HepG2 (cell line): ENCODE data around the gene LRRC8D. TPM values are rescaled to one million over a fixed set of nuclear protein-coding genes. Genes with fewer than 3 reads are reported as not detected.

Experiments used
- KDM5A ChIP-seq: fragments of 200-600 bp; sonication (generic); IDR thresholded peaks from 2 replicates; pipeline ENCODE4 v1.7.0; 2018; ENCODE audit warnings: antibody characterized with exemption, mild to moderate bottlenecking, low read length, borderline replicate concordance
- KLF12 ChIP-seq: sonication (generic); formaldehyde crosslinking; IDR thresholded peaks from 2 replicates; pipeline ENCODE4 v1.4.0; 2020; ENCODE audit warnings: missing genetic modification reagents, borderline replicate concordance
- MED13 ChIP-seq: sonication (generic); formaldehyde crosslinking; IDR thresholded peaks from 2 replicates; pipeline ENCODE4 v1.5.0; 2020; ENCODE audit warnings: missing genetic modification reagents
- NR2F6 ChIP-seq, 2 experiments: IDR thresholded peaks; 2 replicates each; pipeline ENCODE4 v1.6.1; 2016; ENCODE audit warnings: antibody characterized with exemption in 1 of 2, mild to moderate bottlenecking in 1 of 2
- PPARG ChIP-seq: conservative IDR thresholded peaks from 2 replicates; pipeline ENCODE4 v1.6.1; 2016; ENCODE audit warnings: missing biosample characterization, missing genetic modification reagents
- U2AF1 ChIP-seq: fragments of 200-400 bp; formaldehyde crosslinking; optimal IDR thresholded peaks from 2 replicates; pipeline ENCODE3; 2017; ENCODE audit warnings: mild to moderate bottlenecking, low read depth, low read length
- ZGPAT ChIP-seq: IDR thresholded peaks from 2 replicates; pipeline ENCODE4 v1.6.1; 2016; ENCODE audit warnings: mild to moderate bottlenecking
- ZNF503 ChIP-seq: sonication (generic); formaldehyde crosslinking; IDR thresholded peaks from 2 replicates; pipeline ENCODE4 v1.4.0; 2020; ENCODE audit warnings: missing genetic modification reagents
- polyA plus RNA-seq, 8 experiments: library from polyadenylated mRNA; depleted of rRNA in 3 of 8; stranded (reverse) in 7 of 8; unstranded in 1 of 8; fragments of >200 nt; fragmentation: Illumina TruSeq in 4 of 8; extraction: Trizol in 4 of 8; gene quantifications; 2 replicates each; pipeline versions ENCODE4 v1.2.1 to v1.2.3, GENCODE V29; 2011 to 2016; ENCODE audit warnings: low read depth in 4 of 8, missing spikeins in 1 of 8, mixed read lengths in 1 of 8; ENCODE audit not compliant: insufficient read depth in 1 of 8
- total RNA-seq, 5 experiments: library from RNA; depleted of rRNA; stranded (reverse); fragments of >200 nt; fragmentation: Illumina TruSeq; extraction: Trizol; gene quantifications; 2 replicates each; pipeline ENCODE4 v1.2.3, GENCODE V29; 2016; ENCODE audit warnings: low read depth in 1 of 5

The LRRC8D gene
- total and polyA plus RNA-seq, 2 of the 13 experiments (the other 11 are each of a cell fraction or from before 2014, with no cell fraction given): 29.9 to 45.5 TPM

DNA sequence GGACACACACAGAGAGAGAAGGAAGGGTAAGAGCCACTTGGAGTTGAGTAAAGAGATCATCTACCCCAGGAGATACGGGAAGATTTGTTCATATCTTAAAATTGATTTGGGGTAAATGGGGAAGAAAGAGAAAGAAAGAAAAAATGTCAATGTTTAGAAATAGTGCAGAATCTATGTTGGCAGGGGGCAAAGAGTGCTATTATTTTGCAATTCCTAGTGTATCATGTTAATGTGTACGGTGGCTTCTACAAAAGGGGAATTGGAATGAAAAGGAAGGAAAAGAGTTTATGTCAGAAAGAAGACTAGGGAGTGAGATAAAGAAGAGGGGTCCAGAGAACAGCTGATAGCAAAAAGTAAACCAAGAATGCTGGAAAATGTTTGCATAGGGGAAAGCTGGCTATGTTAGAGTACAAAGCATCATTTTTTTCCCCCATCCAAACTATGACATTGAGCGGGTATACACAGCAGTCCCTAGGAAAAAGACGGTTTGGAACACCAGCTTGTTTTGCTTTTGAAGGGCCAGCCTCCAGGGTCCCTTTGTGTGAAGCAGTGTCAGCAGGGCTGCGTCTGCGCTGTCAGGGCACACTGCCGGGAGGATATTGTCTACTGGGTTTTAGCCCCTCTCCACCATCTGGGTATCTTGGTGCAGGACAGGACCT is 10.8 kb downstream of the LRRC8D start (continued):
- no peak for TF ChIP-seq ZGPAT (CRISPR knock-in tag)
- no peak for TF ChIP-seq NR2F6 (IDR thresholded peaks at IDR 0.05)
- TF ChIP-seq NR2F6 (CRISPR knock-in tag; IDR thresholded peaks at IDR 0.05): 0 out of 2 replicates have a peak, but pooled peaks have one; percentile 4
- no peak for TF ChIP-seq U2AF1
- TF ChIP-seq MED13 (CRISPR knock-in tag): no peak
- TF ChIP-seq KLF12 (CRISPR knock-in tag): peak; percentile 57; the same call in 1 of the 2 replicates
- TF ChIP-seq KDM5A: no peak
- TF ChIP-seq PPARG (CRISPR knock-in tag): no peak
- TF ChIP-seq ZNF503 (CRISPR knock-in tag): 0 out of 2 replicates have a peak, but pooled peaks have one; percentile 20
